HL-60/S4 treated with retinoic acid at 250 ng/mL for 4 days and 3 days (cell line): Measurements from ENCODE around the gene RFTN2.
"Not testable (repeated sequence)": the region's sequence is repeated elsewhere in the genome, so short reads cannot be mapped to it uniquely, and the experiment has no call there.

ENCODE experiments used
- in situ Hi-C: fragments of 300-500 bp; cut with MboI; formaldehyde crosslinking; loops from 2 replicates; pipeline ENCODE4 v1.7.0; 2022; ENCODE audit warnings: low sequenced_read_pairs

The RFTN2 gene

DNA sequence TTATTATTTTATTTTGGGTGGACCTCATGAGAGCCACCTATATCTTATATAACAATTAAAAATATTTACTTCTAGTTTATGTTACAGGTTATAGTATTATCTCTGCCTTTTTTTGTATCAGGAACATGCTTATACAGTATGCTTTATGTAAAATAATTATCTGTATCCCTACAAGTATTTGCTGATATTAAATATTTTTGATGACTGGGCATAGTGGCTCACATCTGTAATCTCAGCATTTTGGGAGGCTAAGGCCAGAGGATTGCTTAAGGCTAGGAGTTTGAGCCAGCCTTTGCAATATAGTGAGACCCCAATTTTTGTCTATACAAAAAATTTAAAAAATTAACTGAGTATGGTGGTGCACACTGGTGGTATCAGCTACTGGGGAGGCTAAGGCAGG is 119.9 kb downstream of the RFTN2 start:
- in situ Hi-C loops, result no loop called here

DNA sequence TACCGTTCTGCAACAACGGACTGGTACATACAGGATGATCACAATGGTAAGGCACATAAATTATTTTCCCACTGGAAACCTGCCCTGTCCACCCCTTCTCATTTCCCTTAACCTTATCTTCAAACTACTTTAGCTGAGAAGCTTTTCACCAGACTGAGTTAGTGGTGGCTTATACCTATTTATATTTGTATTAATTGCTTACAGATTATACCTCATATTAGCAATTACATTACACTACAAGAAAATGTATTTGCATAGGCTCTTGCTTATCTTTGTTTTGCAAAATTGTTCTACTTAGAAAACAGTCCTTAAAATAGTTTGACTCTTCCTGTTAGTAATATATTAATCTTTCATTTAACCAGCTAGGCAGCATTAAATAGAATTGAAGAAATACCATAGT is 124.1 kb downstream of the RFTN2 start:
- in situ Hi-C loops, result not testable (repeated sequence)

DNA sequence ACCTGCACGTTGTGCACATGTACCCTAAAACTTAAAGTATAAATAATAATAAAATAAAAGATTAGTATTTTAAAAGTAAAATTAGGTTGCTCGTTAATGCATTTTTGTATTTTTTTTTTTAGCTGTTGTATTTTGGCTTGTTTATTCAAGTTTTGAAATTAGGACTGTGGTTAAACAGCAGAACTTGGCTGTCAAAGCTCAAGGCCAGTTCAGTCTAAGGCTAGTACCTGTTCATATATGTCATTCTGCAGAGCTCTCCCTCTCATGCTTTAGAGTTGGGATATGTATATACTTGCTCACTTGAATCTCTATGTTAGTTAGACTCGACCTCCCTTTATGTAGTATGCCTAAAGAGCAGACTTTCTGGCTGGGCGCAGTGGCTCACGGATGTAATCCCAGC is 126.8 kb downstream of the RFTN2 start:
- in situ Hi-C loops, result no loop called here

DNA sequence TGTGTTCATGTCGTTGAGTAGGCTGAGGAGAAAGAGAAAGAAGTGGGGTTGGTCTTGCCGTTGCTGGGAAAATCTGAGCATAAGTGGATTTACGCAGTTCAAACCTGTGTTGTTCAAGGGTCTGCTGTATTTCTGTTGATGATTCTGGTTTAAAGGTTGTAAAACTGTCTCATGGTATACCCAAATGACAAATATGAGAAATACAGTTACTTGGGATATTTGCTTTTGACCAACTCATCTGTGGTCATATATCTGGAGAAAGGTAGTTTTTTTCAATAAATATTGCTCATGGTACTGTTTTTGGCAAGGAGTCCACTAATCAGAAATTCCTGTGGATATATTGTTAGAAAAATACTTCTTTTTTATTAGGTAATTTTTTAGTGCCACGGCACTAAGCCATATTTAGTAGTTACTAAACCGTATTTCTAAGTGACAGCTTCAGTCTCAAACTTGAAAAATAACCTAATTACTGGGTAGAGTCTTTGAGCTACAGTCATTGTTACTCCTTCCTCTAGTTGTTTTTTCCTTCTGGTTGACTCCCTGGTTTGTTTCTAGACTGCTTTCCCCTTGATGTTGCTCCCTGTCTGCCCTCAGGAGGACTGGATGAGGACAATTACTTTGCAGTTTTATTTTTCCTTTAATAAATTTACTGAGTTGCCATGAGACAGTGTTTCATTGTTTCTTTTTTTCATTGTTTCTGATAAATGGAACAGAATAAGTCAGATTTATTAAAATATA is 128.1 kb downstream of the RFTN2 start:
- in situ Hi-C loops, result no loop called here

DNA sequence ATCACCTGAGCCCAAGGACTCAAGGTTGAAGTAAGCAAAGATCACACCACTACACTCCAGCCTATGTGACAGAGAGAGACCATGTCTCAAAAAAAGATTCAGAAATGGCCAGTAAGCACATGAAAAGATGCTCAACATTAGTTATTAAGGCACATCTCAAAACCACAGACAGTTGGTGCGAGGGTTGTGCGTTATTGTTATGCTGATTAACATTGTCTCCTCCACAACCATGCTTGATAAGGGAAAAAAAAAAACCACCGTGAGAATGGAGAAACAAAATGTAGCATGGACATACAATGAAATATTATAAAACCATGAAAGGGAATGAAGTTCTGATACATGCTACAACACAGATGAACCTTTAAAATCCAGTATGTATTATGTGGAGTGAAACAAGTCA is 132.2 kb downstream of the RFTN2 start:
- in situ Hi-C loops, result no loop called here

DNA sequence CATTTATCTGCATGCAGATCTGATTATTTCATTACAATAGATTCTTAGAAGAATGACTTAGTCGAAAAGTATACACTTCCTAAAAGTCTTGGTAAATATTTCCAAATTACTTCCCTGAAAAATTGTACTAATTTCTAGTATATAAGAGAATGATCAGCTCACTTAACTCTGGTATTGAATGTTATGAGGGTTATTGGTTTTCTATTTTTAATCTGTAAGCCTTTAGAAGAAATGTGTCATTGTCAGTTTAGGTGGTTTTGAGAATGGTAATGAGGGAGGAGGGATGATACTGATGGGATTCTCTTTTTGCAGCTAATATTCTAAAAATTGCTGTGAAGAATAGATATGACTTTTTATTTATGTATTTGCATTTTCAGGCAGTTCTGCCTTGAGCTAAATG is 135.7 kb downstream of the RFTN2 start:
- in situ Hi-C loops, result no loop called here

DNA sequence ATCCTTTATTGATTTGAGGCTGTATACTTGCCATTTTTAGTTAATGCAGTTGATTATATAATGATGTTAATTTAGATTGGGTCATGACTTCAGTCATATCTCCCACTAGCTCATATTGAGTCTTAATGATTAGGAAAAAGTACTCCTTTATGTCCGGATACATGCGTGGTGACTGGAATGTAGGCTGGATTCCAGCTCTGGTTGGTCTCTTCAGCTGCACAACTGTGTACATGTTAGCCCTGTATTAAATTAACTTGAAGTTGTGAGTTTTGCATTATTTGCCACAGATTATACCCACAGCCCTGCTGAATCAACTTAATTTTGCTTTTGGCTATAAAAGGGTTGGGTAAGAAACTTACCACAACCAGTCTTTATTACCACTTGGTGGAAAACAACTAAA is 137.0 kb downstream of the RFTN2 start:
- in situ Hi-C loops, result no loop called here
